Stimulated activated CD4-positive, alpha-beta T cell treated with anti-CD3 and anti-CD28 coated beads, Interleukin-2, amount 100 ng/mL, for 24 hours (primary cell): ENCODE results near the gene CAPZB.
A peak's percentile ranks its signal among the peaks of the same experiment; 100 is the strongest.

Experiments
- DNase-seq, 2 donors: peaks; one replicate each; pipeline ENCODE4 v3.0.0-alpha.2; 2020

The CAPZB gene

GRCh38 chr1:19467199-19468187, 17.8 kb downstream of the CAPZB start:
- DNase-seq: no peak

GRCh38 chr1:19466112-19466561, 19.2 kb downstream of the CAPZB start:
- DNase-seq: no peak

- DNase-seq: no peak
These were observed 19.7 kb downstream of the CAPZB start for GRCh38 chr1:19465650-19466049.

- no peak for DNase-seq
These were observed 20.2 kb downstream of the CAPZB start for GRCh38 chr1:19465123-19465522.

- no peak for DNase-seq
These were observed 20.6 kb downstream of the CAPZB start for GRCh38 chr1:19464696-19465095.

GRCh38 chr1:19463504-19463803, 21.9 kb downstream of the CAPZB start:
- no peak for DNase-seq

GRCh38 chr1:19462781-19463503, 22.4 kb downstream of the CAPZB start:
- no peak for DNase-seq

- DNase-seq: no peak
These were observed 24.2 kb downstream of the CAPZB start for GRCh38 chr1:19461220-19461554.

GRCh38 chr1:19460535-19461219, 24.7 kb downstream of the CAPZB start:
- peak in 1 of 2 donors; percentile 32 for DNase-seq

- DNase-seq: no peak
These were observed 26.4 kb downstream of the CAPZB start for GRCh38 chr1:19458815-19459417.

GRCh38 chr1:19457607-19458006, 27.7 kb downstream of the CAPZB start:
- DNase-seq: no peak

- no peak for DNase-seq
These were observed 28.3 kb downstream of the CAPZB start for GRCh38 chr1:19456968-19457441.

- no peak for DNase-seq
These were observed 30.0 kb downstream of the CAPZB start for GRCh38 chr1:19455353-19455752.

- DNase-seq: no peak
These were observed 30.8 kb downstream of the CAPZB start for GRCh38 chr1:19454265-19455146.

GRCh38 chr1:19453741-19454201, 31.6 kb downstream of the CAPZB start:
- no peak for DNase-seq

- DNase-seq: no peak
These were observed 33.1 kb downstream of the CAPZB start for GRCh38 chr1:19452221-19452663.

GRCh38 chr1:19450811-19451515, 34.4 kb downstream of the CAPZB start:
- no peak for DNase-seq

- DNase-seq: no peak
These were observed 35.7 kb downstream of the CAPZB start for GRCh38 chr1:19449454-19450228.

- no peak for DNase-seq
These were observed 36.6 kb downstream of the CAPZB start for GRCh38 chr1:19448491-19449439.
